GM21381 (cell line): ENCODE data around the gene EFEMP1.

ENCODE experiments used
- ATAC-seq: cut with Tn5 transposase; IDR thresholded peaks from one replicate; pipeline ENCODE4 v1.9.1; 2021; ENCODE audit warnings: mild to moderate bottlenecking, moderate library complexity; ENCODE audit not compliant: unreplicated experiment

The EFEMP1 gene, protein sequence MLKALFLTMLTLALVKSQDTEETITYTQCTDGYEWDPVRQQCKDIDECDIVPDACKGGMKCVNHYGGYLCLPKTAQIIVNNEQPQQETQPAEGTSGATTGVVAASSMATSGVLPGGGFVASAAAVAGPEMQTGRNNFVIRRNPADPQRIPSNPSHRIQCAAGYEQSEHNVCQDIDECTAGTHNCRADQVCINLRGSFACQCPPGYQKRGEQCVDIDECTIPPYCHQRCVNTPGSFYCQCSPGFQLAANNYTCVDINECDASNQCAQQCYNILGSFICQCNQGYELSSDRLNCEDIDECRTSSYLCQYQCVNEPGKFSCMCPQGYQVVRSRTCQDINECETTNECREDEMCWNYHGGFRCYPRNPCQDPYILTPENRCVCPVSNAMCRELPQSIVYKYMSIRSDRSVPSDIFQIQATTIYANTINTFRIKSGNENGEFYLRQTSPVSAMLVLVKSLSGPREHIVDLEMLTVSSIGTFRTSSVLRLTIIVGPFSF

GRCh38 chr2:55923091-55923981 lies at the start of gene EFEMP1:
EFEMP1 (minus strand) TSS chr2:55923782; CDS start chr2:55922440, 1,342 bp downstream.
- ATAC-seq, result peak; percentile 64

DNA sequence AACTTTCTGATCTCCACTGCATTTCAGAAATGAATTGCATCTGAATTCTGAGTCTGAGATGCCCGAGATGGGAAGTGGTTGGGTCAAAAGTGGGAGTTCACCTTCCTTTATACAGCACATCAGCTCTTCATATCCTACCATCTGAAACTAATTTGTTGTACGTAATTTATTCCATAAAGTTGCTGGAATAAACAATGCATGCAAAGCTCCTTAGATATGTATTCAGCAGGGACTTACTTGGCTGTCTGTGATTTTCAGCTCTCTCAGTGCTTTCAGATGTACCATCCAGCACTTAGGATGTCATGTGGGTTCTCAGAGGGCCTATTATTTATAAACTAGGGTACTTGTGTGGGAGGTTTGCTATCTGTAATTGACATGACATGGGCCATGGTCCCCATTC lies 46.9 kb upstream of the EFEMP1 start:
- no peak for ATAC-seq

- ATAC-seq, result no peak
Observed at GRCh38 chr2:55968941-55969340, 45.4 kb upstream of the EFEMP1 start.

DNA sequence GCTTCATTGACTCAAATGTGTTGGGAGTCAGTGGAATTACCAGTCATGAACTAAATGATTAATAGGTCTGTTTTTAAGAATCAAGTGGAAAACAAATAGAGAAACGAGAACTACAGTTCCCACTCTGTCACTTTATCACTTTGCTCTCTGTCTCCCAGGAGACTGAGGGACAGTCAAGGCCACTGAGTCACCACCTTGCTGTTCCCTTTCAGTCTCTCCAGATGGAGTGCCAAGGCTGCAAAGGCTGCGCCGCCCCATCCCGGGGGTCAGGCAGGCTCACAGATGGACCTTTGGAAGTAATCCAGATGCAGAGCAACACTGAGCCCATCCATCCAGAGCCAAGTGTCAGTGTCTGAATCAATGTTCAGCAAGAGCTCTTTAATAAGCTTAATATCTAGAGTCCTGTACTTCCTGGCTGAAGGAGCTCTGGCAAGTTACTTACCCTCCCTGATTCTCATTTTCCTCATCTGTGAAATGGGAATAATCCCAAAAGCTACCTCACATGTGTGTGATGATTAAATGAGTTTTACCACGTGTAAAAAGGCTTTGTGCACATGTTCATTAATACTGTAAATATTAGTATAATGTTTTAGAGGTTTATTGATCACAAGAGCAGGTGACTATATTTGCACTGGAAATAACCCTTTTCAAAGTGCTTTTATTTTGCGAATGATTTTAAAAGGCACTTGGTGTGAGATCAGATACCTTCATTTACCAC lies 43.0 kb upstream of the EFEMP1 start:
- no peak for ATAC-seq

DNA sequence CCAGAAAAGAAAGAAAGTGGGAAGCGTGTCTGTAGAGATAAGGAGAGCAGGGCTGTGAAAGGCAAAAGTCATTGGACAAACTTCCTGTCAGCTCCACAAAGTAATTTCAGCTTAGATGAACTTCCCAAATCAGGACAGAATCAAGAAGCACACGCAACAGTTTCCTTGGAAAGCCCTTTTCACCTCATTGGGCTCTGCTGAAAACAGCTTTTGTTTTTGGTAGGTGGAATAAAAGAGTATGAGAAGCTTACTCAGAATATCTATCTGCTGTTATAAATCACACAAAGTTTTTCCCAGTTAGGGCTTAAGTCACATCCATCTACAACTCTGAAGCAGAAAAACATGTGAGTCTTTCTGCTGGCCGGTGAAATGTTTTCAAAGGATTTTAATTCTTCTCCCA lies 42.4 kb upstream of the EFEMP1 start:
- ATAC-seq, result no peak

DNA sequence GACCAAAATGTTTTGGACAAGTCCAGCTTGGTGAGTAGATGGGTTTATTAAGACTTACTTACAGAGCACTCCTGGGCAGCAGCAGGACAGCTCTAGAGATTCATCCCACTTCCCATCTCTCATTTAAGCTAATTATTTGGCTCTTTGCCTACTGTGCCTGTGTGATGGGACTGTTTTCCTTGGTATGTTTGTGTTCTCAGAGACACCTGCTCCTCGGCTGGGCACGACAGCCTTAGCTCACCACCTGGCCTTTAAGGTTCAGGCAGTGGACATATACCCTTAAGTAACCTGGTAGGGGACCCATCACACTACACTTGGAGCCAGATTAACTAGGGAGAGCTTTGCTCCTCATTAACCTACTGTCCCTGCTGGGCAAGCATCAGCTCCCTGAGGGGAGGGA lies 41.7 kb upstream of the EFEMP1 start:
- ATAC-seq, result no peak

DNA sequence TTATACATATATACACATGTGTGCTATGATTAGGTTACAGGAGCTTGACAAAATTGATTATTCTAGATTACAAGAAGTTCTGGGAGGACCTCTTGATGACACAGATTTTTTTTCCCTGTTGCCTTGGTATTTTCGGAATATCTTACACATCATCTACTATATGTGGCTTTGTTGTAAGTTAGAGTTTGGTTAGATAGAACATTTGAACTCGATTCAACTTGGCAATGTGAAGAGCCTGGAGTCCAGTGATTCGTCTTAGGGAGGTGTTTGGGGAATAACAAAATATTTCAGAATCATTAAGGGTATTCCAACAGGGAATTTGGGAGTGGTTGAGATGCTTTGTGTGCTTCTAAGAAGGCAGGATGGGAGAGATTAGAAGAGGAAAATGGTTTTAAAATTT lies 39.3 kb upstream of the EFEMP1 start:
- no peak for ATAC-seq

GRCh38 chr2:55961318-55961911 lies 37.8 kb upstream of the EFEMP1 start:
- ATAC-seq, result no peak

DNA sequence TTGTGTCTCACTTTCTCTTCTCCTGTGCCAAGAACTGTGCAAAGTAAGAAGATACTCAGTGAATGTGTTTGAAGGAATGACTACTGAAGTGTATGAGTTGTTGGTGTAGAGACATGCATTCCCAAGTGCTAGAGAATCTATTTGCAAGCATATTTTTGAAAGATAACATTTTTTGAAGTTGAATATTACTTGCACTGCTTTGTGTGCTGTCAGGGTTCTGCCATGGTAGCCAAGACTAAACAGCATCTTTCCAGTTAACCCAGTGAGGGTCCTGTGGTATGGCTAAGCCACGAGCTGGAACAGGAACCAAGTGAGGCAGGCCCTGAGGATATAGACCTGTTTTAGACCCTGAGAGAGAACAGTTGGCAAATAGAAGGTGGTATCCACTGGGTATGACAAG lies 35.2 kb upstream of the EFEMP1 start:
- ATAC-seq, result no peak

DNA sequence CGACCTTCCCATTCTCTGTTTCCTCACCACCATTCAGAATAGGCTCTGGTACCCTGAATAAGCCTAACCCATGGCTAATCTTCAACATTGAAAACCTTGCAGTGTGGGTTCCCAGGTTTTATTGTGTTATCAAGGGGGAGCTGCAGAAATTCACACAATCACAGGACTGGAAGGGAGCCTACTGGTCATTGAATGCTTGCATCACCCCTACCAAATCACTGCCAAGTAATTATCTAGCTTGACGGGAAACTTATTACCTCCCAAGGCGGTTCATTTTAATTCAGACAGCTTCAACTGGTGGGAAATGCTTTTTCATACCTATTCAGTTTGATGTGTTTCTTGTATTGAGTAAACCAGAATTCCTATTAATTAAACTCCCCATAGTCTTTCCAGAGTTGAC lies 33.6 kb upstream of the EFEMP1 start:
- no peak for ATAC-seq

DNA sequence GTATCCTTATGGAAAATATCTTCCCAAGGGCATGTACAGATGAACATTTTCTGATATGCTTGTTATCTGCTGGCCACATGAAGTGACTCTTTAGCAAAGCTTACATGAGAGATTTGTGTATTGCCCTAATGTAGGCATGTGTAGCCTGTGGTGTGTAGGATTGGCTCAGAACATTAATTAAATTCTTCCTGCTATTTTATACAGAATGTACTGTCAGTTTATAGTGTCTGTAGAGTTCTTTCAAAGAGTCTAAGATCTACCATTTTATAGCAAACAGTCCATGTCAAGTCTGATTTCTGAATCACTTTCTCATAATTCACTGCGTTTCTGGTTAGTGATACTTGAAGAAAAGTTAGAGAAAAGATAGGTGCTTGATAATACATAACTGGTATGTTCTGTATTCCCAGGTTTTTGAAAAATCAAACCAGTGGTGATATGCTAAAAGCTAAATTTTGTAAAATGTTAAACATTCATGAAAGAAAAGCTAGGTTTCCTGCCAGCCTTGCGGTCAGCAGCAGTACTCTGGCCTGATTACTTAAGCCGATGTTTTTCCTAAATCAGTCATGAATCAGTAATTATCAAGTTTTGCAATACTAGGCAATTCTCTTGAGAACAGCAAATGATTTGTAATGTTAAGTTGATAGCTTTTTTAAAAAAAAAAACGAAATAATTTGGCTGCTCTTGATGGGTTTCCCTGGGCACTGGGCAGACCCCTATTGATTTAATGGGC lies 30.9 kb upstream of the EFEMP1 start:
- ATAC-seq, result no peak

GRCh38 chr2:55952415-55952814 lies 28.8 kb upstream of the EFEMP1 start:
- ATAC-seq, result no peak

DNA sequence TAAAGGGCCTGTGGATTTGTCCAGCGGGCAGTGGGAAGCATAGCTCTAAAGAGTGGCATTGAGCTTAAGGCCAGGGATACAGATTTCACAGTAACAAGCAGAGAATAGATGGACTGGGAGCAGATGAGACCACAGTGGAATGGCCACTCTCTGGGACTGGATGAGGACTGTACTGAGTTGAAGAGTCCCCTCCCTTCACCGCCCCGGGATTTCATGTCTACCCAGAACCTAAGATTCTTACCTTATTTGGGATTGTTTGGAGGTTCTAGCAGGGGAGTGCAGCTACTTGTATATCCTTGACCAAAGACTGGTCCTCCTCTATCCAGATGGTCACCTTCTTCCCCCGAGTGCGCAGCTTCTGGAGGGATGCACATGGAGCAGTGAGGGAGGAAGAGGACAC lies 28.0 kb upstream of the EFEMP1 start:
- no peak for ATAC-seq

DNA sequence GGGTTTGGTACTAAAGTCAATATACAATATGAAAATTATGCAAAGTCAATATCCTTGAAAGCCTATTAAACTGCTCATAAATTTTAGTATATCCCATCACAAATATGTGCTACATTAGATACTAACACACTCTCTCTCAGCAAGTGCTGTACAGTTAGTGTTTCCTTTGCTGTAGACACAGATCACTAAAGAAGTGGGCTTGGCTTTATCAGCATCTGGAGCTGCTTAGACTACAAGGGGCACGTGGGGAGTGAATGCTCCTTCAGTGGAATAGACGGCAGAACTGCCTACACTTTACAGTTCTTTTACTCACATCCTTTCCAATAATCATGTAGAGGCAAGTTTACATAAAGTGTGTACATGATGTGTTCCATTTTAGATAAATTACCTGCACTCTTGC lies 26.0 kb upstream of the EFEMP1 start:
- no peak for ATAC-seq

GRCh38 chr2:55949211-55949610 lies 25.6 kb upstream of the EFEMP1 start:
- no peak for ATAC-seq

GRCh38 chr2:55948176-55948923 lies 24.8 kb upstream of the EFEMP1 start:
- ATAC-seq, result no peak

GRCh38 chr2:55947752-55948151 lies 24.2 kb upstream of the EFEMP1 start:
- ATAC-seq, result no peak

DNA sequence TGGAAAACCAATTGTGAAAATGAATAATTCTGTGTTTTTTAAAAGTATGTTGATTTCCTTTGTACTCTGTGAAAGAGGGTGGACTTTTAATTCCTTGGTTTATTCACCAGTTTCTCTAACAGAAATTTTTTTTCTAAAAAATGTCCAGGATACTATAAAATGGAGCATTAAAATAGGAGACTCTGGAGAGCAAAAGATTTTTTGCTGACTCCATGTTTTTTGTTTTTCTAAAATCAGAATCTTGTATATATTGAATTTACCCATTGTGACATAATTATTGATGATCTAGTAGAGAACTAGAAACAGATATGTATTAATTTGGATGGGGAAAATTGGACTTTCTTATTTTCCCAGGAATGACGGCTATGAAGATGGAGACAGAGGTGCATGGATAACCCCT lies 23.2 kb upstream of the EFEMP1 start:
- ATAC-seq, result no peak

- no peak for ATAC-seq
Observed at GRCh38 chr2:55943466-55943865, 19.9 kb upstream of the EFEMP1 start.
